Measurements from ENCODE around the gene SSR1. TPM values are rescaled to one million over a fixed set of nuclear protein-coding genes. Genes with fewer than 3 reads are reported as not detected.

Gene SSR1
- total and polyA plus RNA-seq, 9 of the 15 experiments (the other 6 are each of a cell fraction or from before 2014, with no cell fraction given): 87.7 to 220 (median 144) TPM

DNA sequence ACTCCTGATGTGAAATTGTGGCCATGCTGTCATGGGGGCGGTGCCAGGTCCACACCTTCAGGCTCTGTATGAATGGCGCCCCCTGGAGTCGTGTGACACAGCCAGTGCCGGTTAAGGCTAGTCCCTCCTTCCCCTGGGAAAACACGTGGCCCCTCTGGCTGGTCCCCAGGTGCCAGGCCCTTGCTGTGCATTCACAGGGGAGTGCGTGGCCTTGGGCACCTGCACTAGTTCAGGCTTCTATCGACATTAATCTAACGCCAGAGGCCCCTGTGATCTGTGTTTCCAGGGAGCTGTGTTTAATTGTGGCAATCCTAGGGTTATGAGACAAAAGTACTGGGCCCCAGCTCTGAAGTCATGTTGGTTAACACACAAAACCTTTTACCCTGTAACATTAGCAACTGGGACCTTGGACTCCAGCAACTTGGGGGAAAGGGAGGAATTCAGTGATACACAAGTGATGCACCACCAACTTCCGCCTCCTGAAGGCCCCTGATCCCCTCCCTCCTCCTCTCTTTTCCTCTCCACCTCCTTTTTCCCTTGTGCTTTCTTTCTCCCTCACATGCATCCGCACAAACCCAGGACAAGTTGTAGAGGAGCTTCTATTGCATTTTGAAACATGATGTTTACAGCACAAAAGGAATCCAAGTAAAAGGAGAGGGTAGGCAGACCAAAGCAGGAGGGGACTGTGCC lies 74.0 kb downstream of the SSR1 start (continued):
- TF ChIP-seq, protein P1, sequence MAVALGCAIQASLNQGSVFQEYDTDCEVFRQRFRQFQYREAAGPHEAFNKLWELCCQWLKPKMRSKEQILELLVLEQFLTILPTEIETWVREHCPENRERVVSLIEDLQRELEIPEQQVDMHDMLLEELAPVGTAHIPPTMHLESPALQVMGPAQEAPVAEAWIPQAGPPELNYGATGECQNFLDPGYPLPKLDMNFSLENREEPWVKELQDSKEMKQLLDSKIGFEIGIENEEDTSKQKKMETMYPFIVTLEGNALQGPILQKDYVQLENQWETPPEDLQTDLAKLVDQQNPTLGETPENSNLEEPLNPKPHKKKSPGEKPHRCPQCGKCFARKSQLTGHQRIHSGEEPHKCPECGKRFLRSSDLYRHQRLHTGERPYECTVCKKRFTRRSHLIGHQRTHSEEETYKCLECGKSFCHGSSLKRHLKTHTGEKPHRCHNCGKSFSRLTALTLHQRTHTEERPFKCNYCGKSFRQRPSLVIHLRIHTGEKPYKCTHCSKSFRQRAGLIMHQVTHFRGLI (CRISPR knock-in tag; IDR thresholded peaks at IDR 0.05): no peak
- TF ChIP-seq, protein P2, sequence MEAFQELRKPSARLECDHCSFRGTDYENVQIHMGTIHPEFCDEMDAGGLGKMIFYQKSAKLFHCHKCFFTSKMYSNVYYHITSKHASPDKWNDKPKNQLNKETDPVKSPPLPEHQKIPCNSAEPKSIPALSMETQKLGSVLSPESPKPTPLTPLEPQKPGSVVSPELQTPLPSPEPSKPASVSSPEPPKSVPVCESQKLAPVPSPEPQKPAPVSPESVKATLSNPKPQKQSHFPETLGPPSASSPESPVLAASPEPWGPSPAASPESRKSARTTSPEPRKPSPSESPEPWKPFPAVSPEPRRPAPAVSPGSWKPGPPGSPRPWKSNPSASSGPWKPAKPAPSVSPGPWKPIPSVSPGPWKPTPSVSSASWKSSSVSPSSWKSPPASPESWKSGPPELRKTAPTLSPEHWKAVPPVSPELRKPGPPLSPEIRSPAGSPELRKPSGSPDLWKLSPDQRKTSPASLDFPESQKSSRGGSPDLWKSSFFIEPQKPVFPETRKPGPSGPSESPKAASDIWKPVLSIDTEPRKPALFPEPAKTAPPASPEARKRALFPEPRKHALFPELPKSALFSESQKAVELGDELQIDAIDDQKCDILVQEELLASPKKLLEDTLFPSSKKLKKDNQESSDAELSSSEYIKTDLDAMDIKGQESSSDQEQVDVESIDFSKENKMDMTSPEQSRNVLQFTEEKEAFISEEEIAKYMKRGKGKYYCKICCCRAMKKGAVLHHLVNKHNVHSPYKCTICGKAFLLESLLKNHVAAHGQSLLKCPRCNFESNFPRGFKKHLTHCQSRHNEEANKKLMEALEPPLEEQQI (IDR thresholded peaks at IDR 0.05): no peak
- TF ChIP-seq SP2 (IDR thresholded peaks at IDR 0.05; ENCODE audit: extremely low read depth, low read depth, low read length, poor library complexity, severe bottlenecking) (no peak), TAF1 (IDR thresholded peaks at IDR 0.05; ENCODE audit: control insufficient read depth, extremely low read depth, insufficient read depth, low read length, severe bottlenecking) (no peak), MAFG (tag; conservative IDR thresholded peaks at IDR 0.05) (no peak), ZNF584 (CRISPR knock-in tag; IDR thresholded peaks at IDR 0.05; ENCODE audit: low read depth) (no peak), TCF7L2 (IDR thresholded peaks at IDR 0.05; ENCODE audit: low read depth, low read length) (no peak), ZFP36 (IDR thresholded peaks at IDR 0.05; ENCODE audit: low read depth, low read length, partially characterized antibody) (no peak), ETS2 (tag; IDR thresholded peaks at IDR 0.05; ENCODE audit: borderline replicate concordance, poor library complexity, severe bottlenecking) (no peak), MTA3 (IDR thresholded peaks at IDR 0.05; ENCODE audit: borderline replicate concordance) (peak; percentile 73), SAP30 (IDR thresholded peaks at IDR 0.05; ENCODE audit: borderline replicate concordance, insufficient read depth, low read depth, low read length, poor library complexity, severe bottlenecking) (no peak), NONO (IDR thresholded peaks at IDR 0.05; ENCODE audit: low read depth in 2 of 2, low read length in 1 of 2) (no peak), ZNF175 (CRISPR knock-in tag; IDR thresholded peaks at IDR 0.05; ENCODE audit: low read depth) (no peak)
- TF ChIP-seq, protein P3, sequence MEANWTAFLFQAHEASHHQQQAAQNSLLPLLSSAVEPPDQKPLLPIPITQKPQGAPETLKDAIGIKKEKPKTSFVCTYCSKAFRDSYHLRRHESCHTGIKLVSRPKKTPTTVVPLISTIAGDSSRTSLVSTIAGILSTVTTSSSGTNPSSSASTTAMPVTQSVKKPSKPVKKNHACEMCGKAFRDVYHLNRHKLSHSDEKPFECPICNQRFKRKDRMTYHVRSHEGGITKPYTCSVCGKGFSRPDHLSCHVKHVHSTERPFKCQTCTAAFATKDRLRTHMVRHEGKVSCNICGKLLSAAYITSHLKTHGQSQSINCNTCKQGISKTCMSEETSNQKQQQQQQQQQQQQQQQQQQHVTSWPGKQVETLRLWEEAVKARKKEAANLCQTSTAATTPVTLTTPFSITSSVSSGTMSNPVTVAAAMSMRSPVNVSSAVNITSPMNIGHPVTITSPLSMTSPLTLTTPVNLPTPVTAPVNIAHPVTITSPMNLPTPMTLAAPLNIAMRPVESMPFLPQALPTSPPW (CRISPR knock-in tag; IDR thresholded peaks at IDR 0.05): peak; percentile 9; the same call in 1 of the 2 replicates
- TF ChIP-seq, protein P4, sequence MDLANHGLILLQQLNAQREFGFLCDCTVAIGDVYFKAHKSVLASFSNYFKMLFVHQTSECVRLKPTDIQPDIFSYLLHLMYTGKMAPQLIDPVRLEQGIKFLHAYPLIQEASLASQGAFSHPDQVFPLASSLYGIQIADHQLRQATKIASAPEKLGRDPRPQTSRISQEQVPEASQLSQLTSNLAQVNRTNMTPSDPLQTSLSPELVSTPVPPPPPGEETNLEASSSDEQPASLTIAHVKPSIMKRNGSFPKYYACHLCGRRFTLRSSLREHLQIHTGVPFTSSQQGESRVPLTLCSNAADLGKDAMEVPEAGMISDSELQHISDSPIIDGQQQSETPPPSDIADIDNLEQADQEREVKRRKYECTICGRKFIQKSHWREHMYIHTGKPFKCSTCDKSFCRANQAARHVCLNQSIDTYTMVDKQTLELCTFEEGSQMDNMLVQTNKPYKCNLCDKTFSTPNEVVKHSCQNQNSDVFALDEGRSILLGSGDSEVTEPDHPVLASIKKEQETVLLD (IDR thresholded peaks at IDR 0.05): no peak
- TF ChIP-seq, protein P5, sequence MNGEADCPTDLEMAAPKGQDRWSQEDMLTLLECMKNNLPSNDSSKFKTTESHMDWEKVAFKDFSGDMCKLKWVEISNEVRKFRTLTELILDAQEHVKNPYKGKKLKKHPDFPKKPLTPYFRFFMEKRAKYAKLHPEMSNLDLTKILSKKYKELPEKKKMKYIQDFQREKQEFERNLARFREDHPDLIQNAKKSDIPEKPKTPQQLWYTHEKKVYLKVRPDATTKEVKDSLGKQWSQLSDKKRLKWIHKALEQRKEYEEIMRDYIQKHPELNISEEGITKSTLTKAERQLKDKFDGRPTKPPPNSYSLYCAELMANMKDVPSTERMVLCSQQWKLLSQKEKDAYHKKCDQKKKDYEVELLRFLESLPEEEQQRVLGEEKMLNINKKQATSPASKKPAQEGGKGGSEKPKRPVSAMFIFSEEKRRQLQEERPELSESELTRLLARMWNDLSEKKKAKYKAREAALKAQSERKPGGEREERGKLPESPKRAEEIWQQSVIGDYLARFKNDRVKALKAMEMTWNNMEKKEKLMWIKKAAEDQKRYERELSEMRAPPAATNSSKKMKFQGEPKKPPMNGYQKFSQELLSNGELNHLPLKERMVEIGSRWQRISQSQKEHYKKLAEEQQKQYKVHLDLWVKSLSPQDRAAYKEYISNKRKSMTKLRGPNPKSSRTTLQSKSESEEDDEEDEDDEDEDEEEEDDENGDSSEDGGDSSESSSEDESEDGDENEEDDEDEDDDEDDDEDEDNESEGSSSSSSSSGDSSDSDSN (IDR thresholded peaks at IDR 0.05; ENCODE audit: borderline replicate concordance in 1 of 2, low read depth in 2 of 2, low read length in 2 of 2): no peak
